CD14-positive monocyte (primary cell): Measurements from ENCODE around the gene PHKA2. TPM values are rescaled to one million over a fixed set of nuclear protein-coding genes. Genes with fewer than 3 reads are reported as not detected.

Experiments used
- DNase-seq, 3 donors: peaks; one replicate each; pipeline ENCODE4 v3.0.0-alpha.2; 2011 to 2022
- H2AFZ ChIP-seq: 2 replicates; pipeline ENCODE4 v1.6.0; 2012; ENCODE audit warnings: mild to moderate bottlenecking, low read depth, low read length, inconsistent platforms; ENCODE audit not compliant: insufficient read depth, poor library complexity, severe bottlenecking
- H3K27ac ChIP-seq, 2 donors: 1 replicate in 1 of 2; 2 replicates in 1 of 2; pipeline ENCODE4 v1.5.1; 2012 to 2013; ENCODE audit warnings: low read length in 2 of 2, control low read depth in 1 of 2, inconsistent platforms in 1 of 2, low read depth in 1 of 2, mild to moderate bottlenecking in 1 of 2
- H3K27me3 ChIP-seq, 2 donors: one replicate each; pipeline versions ENCODE4 v1.6.0 to v1.6.1; 2011 to 2013; ENCODE audit warnings: low read length in 2 of 2; ENCODE audit not compliant: control insufficient read depth in 2 of 2, insufficient read depth in 2 of 2
- H3K36me3 ChIP-seq, 2 donors: replicated peaks in 1 of 2; 1 replicate in 1 of 2; 2 replicates in 1 of 2; pipeline versions ENCODE4 v1.5.1 to v1.6.1; 2012 to 2013; ENCODE audit warnings: low read length in 2 of 2, control low read depth in 1 of 2, inconsistent platforms in 1 of 2, mild to moderate bottlenecking in 1 of 2; ENCODE audit not compliant: insufficient read depth in 2 of 2, control insufficient read depth in 1 of 2
- H3K4me1 ChIP-seq, 2 donors: 1 replicate in 1 of 2; 2 replicates in 1 of 2; pipeline versions ENCODE4 v1.5.1 to v1.6.1; 2012 to 2013; ENCODE audit warnings: low read length in 2 of 2, control low read depth in 1 of 2, inconsistent platforms in 1 of 2, mild to moderate bottlenecking in 1 of 2, moderate library complexity in 1 of 2; ENCODE audit not compliant: insufficient read depth in 2 of 2, control insufficient read depth in 1 of 2
- H3K4me2 ChIP-seq: replicated peaks from 2 replicates; pipeline ENCODE3; 2012; ENCODE audit warnings: low read length, moderate library complexity, mild to moderate bottlenecking; ENCODE audit not compliant: poor library complexity, severe bottlenecking; ENCODE audit errors: extremely low read depth
- H3K4me3 ChIP-seq, 3 experiments: fragments of 200-600 bp in 1 of 3; sonication (generic) in 1 of 3; replicated peaks in 1 of 3; 1 replicate in 2 of 3; 2 replicates in 1 of 3; pipeline ENCODE4 v1.5.1; 2011 to 2013; ENCODE audit warnings: low read length in 3 of 3, mild to moderate bottlenecking in 3 of 3, control low read depth in 2 of 3, low read depth in 2 of 3, inconsistent platforms in 1 of 3, moderate library complexity in 1 of 3
- H3K79me2 ChIP-seq: 2 replicates; pipeline ENCODE4 v1.6.0; 2012; ENCODE audit warnings: mild to moderate bottlenecking, control low read depth, inconsistent platforms, low read length, moderate library complexity; ENCODE audit not compliant: insufficient read depth
- H3K9ac ChIP-seq: 2 replicates; pipeline ENCODE4 v1.6.0; 2017; ENCODE audit warnings: low read length, mild to moderate bottlenecking; ENCODE audit not compliant: insufficient read depth, poor library complexity, severe bottlenecking
- H3K9me3 ChIP-seq, 2 donors: replicated peaks in 1 of 2; 1 replicate in 1 of 2; 2 replicates in 1 of 2; pipeline versions ENCODE4 v1.5.1 to v1.6.1; 2012 to 2013; ENCODE audit warnings: low read length in 2 of 2, control low read depth in 1 of 2; ENCODE audit not compliant: control insufficient read depth in 1 of 2, insufficient read depth in 1 of 2
- H4K20me1 ChIP-seq: 2 replicates; pipeline ENCODE4 v1.6.0; 2012; ENCODE audit warnings: mild to moderate bottlenecking, low read length, control low read depth, moderate library complexity; ENCODE audit not compliant: insufficient read depth
- H3K27ac Mint-ChIP-seq, 7 donors: one replicate each; pipeline ENCODE4 v1.8.0; 2020; ENCODE audit warnings: mild to moderate bottlenecking in 7 of 7, mixed read lengths in 7 of 7, moderate library complexity in 6 of 7, inconsistent platforms in 2 of 7
- H3K27me3 Mint-ChIP-seq, 3 donors: one replicate each; pipeline ENCODE4 v1.8.0; 2021 to 2022; ENCODE audit warnings: low read depth in 3 of 3, mild to moderate bottlenecking in 3 of 3, mixed read lengths in 3 of 3, moderate library complexity in 3 of 3, inconsistent platforms in 1 of 3
- H3K36me3 Mint-ChIP-seq, 2 donors: one replicate each; pipeline ENCODE4 v1.8.0; 2020; ENCODE audit warnings: mixed read lengths in 2 of 2, inconsistent platforms in 1 of 2, mild to moderate bottlenecking in 1 of 2
- H3K4me1 Mint-ChIP-seq: one replicate; pipeline ENCODE4 v1.8.0; 2020; ENCODE audit warnings: mild to moderate bottlenecking, mixed read lengths
- H3K4me3 Mint-ChIP-seq, 2 donors: one replicate each; pipeline ENCODE4 v1.8.0; 2020; ENCODE audit warnings: mild to moderate bottlenecking in 2 of 2, mixed read lengths in 2 of 2, moderate library complexity in 1 of 2
- H3K9me3 Mint-ChIP-seq, 7 donors: one replicate each; pipeline ENCODE4 v1.8.0; 2020 to 2022; ENCODE audit warnings: mixed read lengths in 7 of 7, mild to moderate bottlenecking in 6 of 7, moderate library complexity in 6 of 7, inconsistent platforms in 2 of 7
- WGBS: methylation state at CpG from one replicate; pipeline ENCODE4 v1.1.5; 2013; ENCODE audit warnings: missing lambda C conversion rate; ENCODE audit not compliant: insufficient coverage; 5-methylcytosine and 5-hydroxymethylcytosine counted together
- intact Hi-C, 2 donors: fragments of 100-400 bp; cut with micrococcal nuclease; formaldehyde crosslinking; loops; one replicate each; pipeline versions ENCODE4 v1.15.0 to v1.15.1; 2023
- polyA plus RNA-seq, 3 donors: library from polyadenylated mRNA; depleted of rRNA in 1 of 3; unstranded in 2 of 3; stranded (reverse) in 1 of 3; fragments of 300-500 nt in 2 of 3; fragments of >200 nt in 1 of 3; fragmentation: Illumina TruSeq in 2 of 3; gene quantifications; 1 replicate in 2 of 3; 2 replicates in 1 of 3; pipeline ENCODE4 v1.2.3, GENCODE V29; 2012 to 2021
- TF ChIP-seq, protein P1 (sequence below): fragments of 200-600 bp; IDR thresholded peaks from one replicate; pipeline ENCODE4 v1.8.0; 2022; ENCODE audit warnings: antibody characterized with exemption, mild to moderate bottlenecking

The PHKA2 gene
- polyA plus RNA-seq, 3 donors, result 8.7 to 63.3 (median 9.1) TPM

DNA sequence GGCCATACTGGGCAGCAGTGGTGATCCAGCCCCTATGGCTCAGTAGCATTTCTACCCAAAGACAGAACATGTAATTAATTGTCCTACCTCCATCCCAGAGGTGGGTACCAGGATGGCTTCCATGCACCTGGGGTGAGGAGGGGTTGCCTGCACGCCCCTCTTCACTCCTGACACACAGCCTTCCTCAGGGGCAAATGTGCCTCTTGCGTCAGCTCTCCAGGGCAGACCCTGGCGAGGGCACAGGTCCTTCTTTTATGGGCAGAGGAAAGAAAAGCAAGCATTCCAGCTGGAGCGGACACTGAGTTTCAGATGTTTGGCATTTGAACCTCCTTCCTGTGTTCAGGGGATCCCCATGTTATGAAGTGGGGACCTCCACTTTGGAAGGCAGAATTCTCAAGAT, 95.6 kb downstream of the PHKA2 start:
- Mint-ChIP-seq H3K9me3 (peaks cover 0 to 2% (median 0%) of the 10 kb centered on the region in 7 donors), H3K4me3 (no peak overlapping the region), H3K27me3 (peaks cover 2 to 6% (median 3%) of the 10 kb centered on the region in 3 donors), H3K4me1 (peaks cover 27% of the 10 kb centered on the region), H3K36me3 (peaks cover 16 to 21% of the 10 kb centered on the region in 2 donors), H3K27ac (no peak overlapping the region)
- Histone ChIP-seq H3K36me3 (peaks cover 3 to 18% of the 10 kb centered on the region in 2 donors), H2AFZ (no peak overlapping the region), H3K27ac (no peak overlapping the region), H3K79me2 (no peaks in the 10 kb centered on the region), H3K9ac (no peak overlapping the region), H3K4me3 (no peak overlapping the region), H4K20me1 (no peaks in the 10 kb centered on the region), H3K27me3 (no peaks in the 10 kb centered on the region), H3K4me2 (no peak overlapping the region), H3K9me3 (no peaks in the 10 kb centered on the region), H3K4me1 (peaks cover 21% of the 10 kb centered on the region in 2 donors)
- WGBS, result 100% methylated on average over 1 of the region's 4 CpGs
- intact Hi-C loops, result no loop called here
- TF ChIP-seq, protein P1, sequence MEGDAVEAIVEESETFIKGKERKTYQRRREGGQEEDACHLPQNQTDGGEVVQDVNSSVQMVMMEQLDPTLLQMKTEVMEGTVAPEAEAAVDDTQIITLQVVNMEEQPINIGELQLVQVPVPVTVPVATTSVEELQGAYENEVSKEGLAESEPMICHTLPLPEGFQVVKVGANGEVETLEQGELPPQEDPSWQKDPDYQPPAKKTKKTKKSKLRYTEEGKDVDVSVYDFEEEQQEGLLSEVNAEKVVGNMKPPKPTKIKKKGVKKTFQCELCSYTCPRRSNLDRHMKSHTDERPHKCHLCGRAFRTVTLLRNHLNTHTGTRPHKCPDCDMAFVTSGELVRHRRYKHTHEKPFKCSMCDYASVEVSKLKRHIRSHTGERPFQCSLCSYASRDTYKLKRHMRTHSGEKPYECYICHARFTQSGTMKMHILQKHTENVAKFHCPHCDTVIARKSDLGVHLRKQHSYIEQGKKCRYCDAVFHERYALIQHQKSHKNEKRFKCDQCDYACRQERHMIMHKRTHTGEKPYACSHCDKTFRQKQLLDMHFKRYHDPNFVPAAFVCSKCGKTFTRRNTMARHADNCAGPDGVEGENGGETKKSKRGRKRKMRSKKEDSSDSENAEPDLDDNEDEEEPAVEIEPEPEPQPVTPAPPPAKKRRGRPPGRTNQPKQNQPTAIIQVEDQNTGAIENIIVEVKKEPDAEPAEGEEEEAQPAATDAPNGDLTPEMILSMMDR, result no peak
- DNase-seq, result no peak

DNA sequence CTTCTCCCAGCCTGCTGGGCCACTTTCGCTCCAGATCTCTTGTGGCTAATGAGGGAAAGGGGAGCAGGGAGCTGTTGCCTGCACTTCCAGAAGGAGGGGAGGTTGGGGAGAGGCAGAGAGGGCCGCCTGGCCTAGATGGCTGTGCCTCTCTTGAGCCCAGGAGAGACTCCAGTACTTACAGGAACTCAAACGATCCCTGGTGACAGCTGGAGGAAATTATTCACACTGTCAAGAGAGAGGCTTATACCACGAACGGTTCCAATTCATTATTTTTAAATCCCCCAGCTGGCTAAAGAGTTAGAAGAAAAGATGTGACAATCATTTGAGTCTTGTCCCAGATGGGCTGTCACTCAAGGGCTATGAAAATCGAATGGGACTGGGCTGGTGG, 96.1 kb downstream of the PHKA2 start:
- no CpG with 5 or more reads among the region's 6 CpGs for WGBS
- peaks cover 0 to 2% (median 0%) of the 10 kb centered on the region in 7 donors for H3K9me3 Mint-ChIP-seq
- no peaks in the 10 kb centered on the region for H4K20me1 ChIP-seq
- H3K9me3 ChIP-seq, result no peaks in the 10 kb centered on the region
- peaks cover 2 to 6% (median 3%) of the 10 kb centered on the region in 3 donors for H3K27me3 Mint-ChIP-seq
- peak overlapping the region in 1 of 3 experiments; percentile 73 for H3K4me3 ChIP-seq
- no peak for DNase-seq
- peaks cover 27% of the 10 kb centered on the region for H3K4me1 Mint-ChIP-seq
- H3K4me1 ChIP-seq, result peaks cover 21% of the 10 kb centered on the region in 2 donors
- H3K36me3 Mint-ChIP-seq, result peaks cover 12 to 19% of the 10 kb centered on the region in 2 donors
- peak overlapping the region; percentile 82 for H3K4me2 ChIP-seq
- peak overlapping the region in 1 of 2 donors; percentile 6 for H3K27ac ChIP-seq
- H2AFZ ChIP-seq, result peak overlapping the region; percentile 66
- no peaks in the 10 kb centered on the region for H3K27me3 ChIP-seq
- H3K27ac Mint-ChIP-seq, result peak overlapping the region in 1 of 7 donors; percentile 7
- no peak overlapping the region for H3K9ac ChIP-seq
- peak overlapping the region in 1 of 2 donors; percentile 96 for H3K4me3 Mint-ChIP-seq
- no peaks in the 10 kb centered on the region for H3K79me2 ChIP-seq
- TF ChIP-seq, protein P1, result no peak
- peaks cover 0 to 13% of the 10 kb centered on the region in 2 donors for H3K36me3 ChIP-seq
- intact Hi-C loops, result no loop called here
